ENCODE measurements around the gene LYZ. TPM values are rescaled to one million over a fixed set of nuclear protein-coding genes. Genes with fewer than 3 reads are reported as not detected.

The LYZ gene
- total RNA-seq, 2 experiments from 2014 or later = not detected

DNA sequence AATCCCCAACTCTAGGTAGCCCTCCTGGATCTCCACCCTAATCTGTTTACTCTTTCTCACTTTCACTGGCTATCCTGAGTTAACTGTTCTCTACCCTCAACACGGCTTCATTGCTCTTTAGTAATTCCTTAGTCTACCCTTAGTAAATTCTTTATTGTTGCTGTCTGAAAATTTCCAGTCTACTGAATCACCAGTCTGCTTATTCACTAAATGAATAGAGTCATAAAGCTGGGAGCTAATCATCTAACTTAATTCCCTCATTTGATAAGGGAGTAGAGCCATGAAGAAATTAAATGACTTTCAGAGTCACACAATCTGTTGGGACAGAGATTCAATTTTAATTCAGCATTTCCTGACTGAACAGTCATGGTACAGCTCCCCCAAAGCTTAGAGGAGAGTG, 47.9 kb downstream of the LYZ start:
- Mint-ChIP-seq H3K4me1 (ENCODE audit: low read depth) (peaks cover 14% of the 10 kb centered on the region), H3K27ac (no peak overlapping the region), H3K4me3 (no peak overlapping the region), H3K9me3 (peaks cover 4% of the 10 kb centered on the region), H3K36me3 (ENCODE audit: low read depth) (peaks cover 33% of the 10 kb centered on the region), H3K27me3 (ENCODE audit: low read depth) (no peaks in the 10 kb centered on the region)
- intact Hi-C loops (cut with micrococcal nuclease) = no loop called here
- CTCF ChIA-PET = no interaction called here
- DNase-seq = no peak

DNA sequence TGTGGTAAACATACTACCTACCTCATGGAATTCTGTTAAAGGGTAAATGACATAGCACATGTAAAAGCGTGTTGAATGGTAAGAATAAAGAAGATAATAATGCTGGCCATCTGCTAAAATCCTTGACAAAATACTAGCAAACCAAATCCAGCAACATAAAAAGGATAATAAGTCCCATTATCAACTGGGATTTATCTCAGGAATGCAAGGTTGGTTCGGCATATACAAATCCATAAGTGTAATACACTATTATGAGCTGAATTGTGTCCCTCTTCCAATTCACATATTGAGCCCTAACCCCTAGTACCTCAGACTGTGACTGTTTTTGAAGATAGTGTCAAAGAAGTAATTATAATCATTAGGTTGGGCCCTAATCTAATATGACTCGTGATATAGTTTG, 48.8 kb downstream of the LYZ start:
- no peaks in the 10 kb centered on the region for H3K27me3 Mint-ChIP-seq (ENCODE audit: low read depth)
- DNase-seq = no peak
- CTCF ChIA-PET = no interaction called here
- no peak overlapping the region for H3K4me3 Mint-ChIP-seq
- no peak overlapping the region for H3K27ac Mint-ChIP-seq
- intact Hi-C loops (cut with micrococcal nuclease) = no loop called here
- peaks cover 29% of the 10 kb centered on the region for H3K36me3 Mint-ChIP-seq (ENCODE audit: low read depth)
- H3K4me1 Mint-ChIP-seq (ENCODE audit: low read depth) = peaks cover 8% of the 10 kb centered on the region
- peaks cover 4% of the 10 kb centered on the region for H3K9me3 Mint-ChIP-seq

DNA sequence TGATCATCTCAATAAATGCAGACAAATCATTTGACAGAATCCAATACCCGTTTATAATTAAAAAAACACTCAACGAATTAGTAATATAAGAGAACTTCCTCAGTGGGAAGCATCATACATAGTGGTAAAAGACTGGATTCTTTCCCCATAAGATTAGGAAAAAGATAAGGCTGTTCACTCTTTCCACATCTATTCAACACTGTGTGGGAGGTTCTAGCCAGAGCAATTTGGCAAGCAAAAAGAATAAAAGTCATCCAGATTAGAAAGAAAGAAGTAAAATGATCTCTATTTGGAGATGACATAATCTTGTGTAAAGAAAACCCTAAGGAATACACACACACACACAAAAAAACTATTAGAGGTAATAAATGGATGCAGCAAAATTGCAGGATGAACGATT, 49.8 kb downstream of the LYZ start:
- Mint-ChIP-seq H3K27ac (no peak overlapping the region), H3K9me3 (peaks cover 4% of the 10 kb centered on the region), H3K36me3 (ENCODE audit: low read depth) (peaks cover 29% of the 10 kb centered on the region), H3K27me3 (ENCODE audit: low read depth) (no peaks in the 10 kb centered on the region), H3K4me1 (ENCODE audit: low read depth) (no peaks in the 10 kb centered on the region), H3K4me3 (no peak overlapping the region)
- DNase-seq = no peak
- intact Hi-C loops (cut with micrococcal nuclease) = no loop called here
- CTCF ChIA-PET = no interaction called here

DNA sequence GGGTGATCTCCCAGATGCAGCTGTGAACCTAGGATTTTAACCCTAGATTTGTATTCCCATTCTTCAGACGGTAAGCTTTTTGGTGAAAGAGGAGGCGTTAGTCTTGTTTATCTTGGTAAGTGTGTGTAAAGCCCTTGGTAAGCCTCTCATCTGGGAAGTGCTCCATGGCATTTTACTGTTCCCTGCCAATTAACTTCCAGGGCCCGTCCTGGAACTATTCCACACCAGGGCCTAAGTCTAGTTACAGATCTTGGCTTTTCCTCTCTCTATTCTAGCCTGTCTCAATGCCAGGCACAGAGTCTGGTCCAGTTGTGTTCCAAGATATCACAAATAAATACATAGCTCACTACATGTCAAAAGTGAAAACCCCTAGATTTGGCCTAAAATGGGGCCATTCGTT, 53.8 kb downstream of the LYZ start:
- DNase-seq = no peak
- Mint-ChIP-seq H3K27me3 (ENCODE audit: low read depth) (no peaks in the 10 kb centered on the region), H3K36me3 (ENCODE audit: low read depth) (peaks cover 12% of the 10 kb centered on the region), H3K27ac (no peak overlapping the region), H3K4me3 (no peak overlapping the region), H3K9me3 (no peaks in the 10 kb centered on the region), H3K4me1 (ENCODE audit: low read depth) (no peaks in the 10 kb centered on the region)
- CTCF ChIA-PET = interaction anchor here (1.2 to 1.4 kb wide), 2 partner anchors 169 to 246 kb away, joined by 3 read pairs; no protein-coding TSS in a partner anchor
- intact Hi-C loops (cut with micrococcal nuclease) = no loop called here

Other genes with a start within 250 kb of the LYZ start
- 10 to 100 TPM; 73.7 to 75.7 TPM for gene CPSF6, start 108.8 kb upstream of the LYZ start, total RNA-seq
- gene YEATS4, start 11.4 kb downstream of the LYZ start, total RNA-seq = 10 to 100 TPM; 52.3 to 53.5 TPM
- 1 to 10 TPM; 7.9 TPM for gene FRS2, start 122.0 kb downstream of the LYZ start, total RNA-seq
- 100 to 1,000 TPM; 268 to 280 TPM for gene CCT2, start 237.1 kb downstream of the LYZ start, total RNA-seq

All from activated naive CD4-positive, alpha-beta T cell treated with anti-CD3 and anti-CD28 coated beads for 36 hours (primary cell).